K562 (cell line): Measurements from ENCODE around the gene URM1. TPM values are rescaled to one million over a fixed set of nuclear protein-coding genes. Genes with fewer than 3 reads are reported as not detected.

Experiments used
- ARID3B ChIP-seq: fragments of 250-450 bp; sonication (Bioruptor Pico); IDR thresholded peaks from 2 replicates; pipeline ENCODE4 v1.4.0; 2020; ENCODE audit warnings: borderline replicate concordance
- ELF4 ChIP-seq: fragments of 450-650 bp; formaldehyde crosslinking; IDR thresholded peaks from 2 replicates; pipeline ENCODE4 v1.4.0; 2022; ENCODE audit warnings: missing genetic modification characterization
- ERF ChIP-seq: fragments of 450-650 bp; formaldehyde crosslinking; IDR thresholded peaks from 2 replicates; pipeline ENCODE4 v1.4.0; 2020; ENCODE audit warnings: mild to moderate bottlenecking, mixed read lengths
- GATAD2B ChIP-seq: fragments of 450-650 bp; IDR thresholded peaks from 2 replicates; pipeline ENCODE4 v1.6.1; 2017; ENCODE audit warnings: mild to moderate bottlenecking, borderline replicate concordance
- GTF2F1 ChIP-seq: IDR thresholded peaks from 2 replicates; pipeline ENCODE4 v1.6.1; 2011; ENCODE audit warnings: low read depth, low read length, improper control_type of control experiment
- HNRNPLL ChIP-seq: fragments of 200-400 bp; formaldehyde crosslinking; IDR thresholded peaks from 2 replicates; pipeline ENCODE4 v1.6.1; 2017; ENCODE audit warnings: low read length, low read depth, mild to moderate bottlenecking; ENCODE audit not compliant: poor library complexity, severe bottlenecking
- KDM2B ChIP-seq: fragments of 250-450 bp; sonication (Bioruptor Pico); IDR thresholded peaks from 2 replicates; pipeline ENCODE4 v1.8.0; 2021; ENCODE audit warnings: mild to moderate bottlenecking, moderate library complexity
- MTA2 ChIP-seq: fragments of 450-650 bp; IDR thresholded peaks from 2 replicates; pipeline ENCODE4 v1.6.1; 2016; ENCODE audit warnings: low read depth
- POU5F1 ChIP-seq: fragments of 150-350 bp; IDR thresholded peaks from 2 replicates; pipeline ENCODE4 v1.6.1; 2014; ENCODE audit warnings: borderline replicate concordance, low read length, low read depth, mild to moderate bottlenecking; ENCODE audit not compliant: partially characterized antibody
- PYGO2 ChIP-seq: fragments of 450-650 bp; IDR thresholded peaks from 2 replicates; pipeline ENCODE4 v1.6.1; 2016; ENCODE audit warnings: mild to moderate bottlenecking, missing genetic modification characterization, moderate library complexity, missing compliant biosample characterization
- RBM34 ChIP-seq: fragments of 200-400 bp; formaldehyde crosslinking; IDR thresholded peaks from 2 replicates; pipeline ENCODE4 v1.6.1; 2018; ENCODE audit warnings: low read length, borderline replicate concordance; ENCODE audit not compliant: insufficient read depth
- RCOR1 ChIP-seq, 2 experiments: IDR thresholded peaks; 2 replicates each; pipeline ENCODE4 v1.6.1; 2012; ENCODE audit warnings: low read depth in 2 of 2, low read length in 2 of 2, borderline replicate concordance in 1 of 2, improper control_type of control experiment in 1 of 2
- SETDB1 ChIP-seq: IDR thresholded peaks from one replicate; pipeline ENCODE4 v1.6.1; 2012; ENCODE audit warnings: low read length, control low read depth, inconsistent platforms
- SIN3A ChIP-seq, 2 experiments: fragments of 150-350 bp in 1 of 2; IDR thresholded peaks; 2 replicates each; pipeline ENCODE4 v1.6.1; 2011 to 2016; ENCODE audit warnings: borderline replicate concordance in 2 of 2, low read depth in 2 of 2, low read length in 2 of 2, mild to moderate bottlenecking in 2 of 2, moderate library complexity in 2 of 2; ENCODE audit not compliant: control insufficient read depth in 1 of 2
- SIX5 ChIP-seq, 2 experiments: IDR thresholded peaks; 2 replicates each; pipeline ENCODE4 v1.6.1; 2011; ENCODE audit warnings: low read length in 2 of 2, borderline replicate concordance in 1 of 2, low read depth in 1 of 2, mild to moderate bottlenecking in 1 of 2, moderate library complexity in 1 of 2; ENCODE audit not compliant: insufficient read depth in 1 of 2
- SMAD4 ChIP-seq: fragments of 250-450 bp; sonication (Bioruptor Pico); conservative IDR thresholded peaks from 2 replicates; pipeline ENCODE4 v1.8.0; 2021; ENCODE audit warnings: inconsistent platforms, mild to moderate bottlenecking, moderate library complexity
- SMC3 ChIP-seq: conservative IDR thresholded peaks from 2 replicates; pipeline ENCODE4 v1.6.1; 2011; ENCODE audit warnings: low read depth, low read length, improper control_type of control experiment; ENCODE audit not compliant: insufficient read depth
- SNIP1 ChIP-seq: fragments of 450-650 bp; IDR thresholded peaks from 2 replicates; pipeline ENCODE4 v1.7.1; 2017; ENCODE audit warnings: low read depth, mild to moderate bottlenecking
- SP2 ChIP-seq: IDR thresholded peaks from 2 replicates; pipeline ENCODE4 v1.6.1; 2011; ENCODE audit warnings: mild to moderate bottlenecking, low read depth, low read length, moderate library complexity; ENCODE audit not compliant: poor library complexity, severe bottlenecking; ENCODE audit errors: extremely low read depth
- TBL1XR1 ChIP-seq, 2 experiments: IDR thresholded peaks; 2 replicates each; pipeline ENCODE4 v1.6.1; 2012; ENCODE audit warnings: improper control_type of control experiment in 2 of 2, low read length in 2 of 2, mild to moderate bottlenecking in 1 of 2
- TCF7L2 ChIP-seq: fragments of 150-350 bp; IDR thresholded peaks from 2 replicates; pipeline ENCODE4 v1.6.1; 2016; ENCODE audit warnings: low read depth, mild to moderate bottlenecking, low read length, moderate library complexity
- U2AF1 ChIP-seq: fragments of 200-400 bp; formaldehyde crosslinking; optimal IDR thresholded peaks from 2 replicates; pipeline ENCODE3; 2017; ENCODE audit warnings: mild to moderate bottlenecking, low read depth, low read length, moderate library complexity
- ZNF133 ChIP-seq: fragments of 250-450 bp; sonication (Bioruptor Pico); IDR thresholded peaks from 2 replicates; pipeline ENCODE4 v1.4.0; 2020; ENCODE audit warnings: mild to moderate bottlenecking
- polyA plus RNA-seq, 8 experiments: library from polyadenylated mRNA; depleted of rRNA in 4 of 8; stranded (reverse) in 5 of 8; unstranded in 3 of 8; fragments of >200 nt; fragmentation: Nextera tagmentation in 2 of 8; fragmentation: Illumina TruSeq in 1 of 8; extraction: Ambion mirVana in 2 of 8; extraction: Trizol in 1 of 8; gene quantifications; 2 replicates each; pipeline versions ENCODE4 v1.2.1 to v1.2.3, GENCODE V29; 2011 to 2014; ENCODE audit warnings: inconsistent platforms in 1 of 8, missing spikeins in 1 of 8
- total RNA-seq, 7 experiments: library from RNA; depleted of rRNA in 6 of 7; stranded (reverse); fragments of >200 nt in 6 of 7; fragmentation: Illumina TruSeq in 2 of 7; extraction: Trizol in 2 of 7; gene quantifications; 2 replicates each; pipeline versions ENCODE4 v1.2.1 to v1.2.3, GENCODE V29; 2011 to 2021; ENCODE audit warnings: low replicate concordance in 1 of 7
- TF ChIP-seq, protein P1 (sequence below): fragments of 250-450 bp; sonication (Bioruptor Pico); IDR thresholded peaks from 2 replicates; pipeline ENCODE4 v1.8.0; 2021; ENCODE audit warnings: borderline replicate concordance, mild to moderate bottlenecking, moderate library complexity; ENCODE audit not compliant: poor library complexity, severe bottlenecking

URM1 gene
- total and polyA plus RNA-seq, 9 of the 15 experiments (the other 6 are each of a cell fraction or from before 2014, with no cell fraction given): 10.1 to 88.9 (median 53.3) TPM

DNA sequence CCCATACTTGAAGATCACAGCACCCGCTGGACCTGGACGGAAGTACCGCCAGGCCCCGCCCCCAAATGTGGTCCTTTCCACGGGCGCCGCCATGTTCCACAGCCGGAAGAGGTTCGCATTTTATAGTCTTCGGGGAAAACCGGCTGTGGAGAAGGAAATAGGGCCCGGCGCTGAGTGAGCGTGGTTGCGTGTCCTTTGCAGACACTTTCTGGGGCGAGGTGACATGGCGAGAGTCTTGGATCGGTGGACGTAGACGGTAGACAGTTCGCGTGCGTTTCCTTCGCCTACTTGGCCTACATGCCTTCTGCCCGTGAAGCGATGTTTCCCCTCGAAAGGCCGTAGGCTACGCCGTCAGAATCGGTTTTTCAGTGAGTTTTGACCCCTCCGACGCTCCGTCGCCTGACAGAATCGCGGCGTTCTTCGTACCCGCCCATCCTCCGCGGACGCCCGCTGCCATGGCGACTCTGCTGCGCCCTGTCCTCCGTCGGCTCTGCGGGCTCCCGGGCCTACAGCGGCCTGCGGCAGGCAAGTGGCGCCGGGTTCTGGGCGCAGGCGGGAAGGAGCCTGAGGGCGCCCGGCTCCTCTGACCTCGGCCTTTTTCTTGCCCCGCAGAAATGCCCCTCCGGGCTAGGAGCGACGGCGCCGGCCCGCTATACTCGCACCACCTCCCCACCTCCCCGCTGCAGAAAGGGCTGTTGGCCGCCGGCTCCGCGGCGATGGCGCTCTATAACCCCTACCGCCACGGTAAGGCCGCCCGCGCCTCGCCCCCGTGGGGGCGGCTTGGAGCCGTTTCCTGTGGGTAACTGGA lies 48.6 kb upstream of the URM1 start, which contains the start of the genes COQ4 and TRUB2 (continued):
- TF ChIP-seq SMAD4 (CRISPR knock-in tag): peak; percentile 92
- peak; percentile 24 for TF ChIP-seq SP2
- TF ChIP-seq, protein P1, sequence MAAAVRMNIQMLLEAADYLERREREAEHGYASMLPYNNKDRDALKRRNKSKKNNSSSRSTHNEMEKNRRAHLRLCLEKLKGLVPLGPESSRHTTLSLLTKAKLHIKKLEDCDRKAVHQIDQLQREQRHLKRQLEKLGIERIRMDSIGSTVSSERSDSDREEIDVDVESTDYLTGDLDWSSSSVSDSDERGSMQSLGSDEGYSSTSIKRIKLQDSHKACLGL: peak; percentile 100
- TF ChIP-seq RCOR1 (IDR thresholded peaks at IDR 0.05; ENCODE audit: borderline replicate concordance in 1 of 2, low read depth in 2 of 2, low read length in 2 of 2): peak; percentile 36 to 60; a peak in 2 of 4 replicates
- TF ChIP-seq SNIP1: no peak
- peak; percentile 90 for TF ChIP-seq GTF2F1
- peak in 1 of 2 experiments; percentile 90; a peak in 2 of 4 replicates for TF ChIP-seq SIX5 (IDR thresholded peaks at IDR 0.05; ENCODE audit: borderline replicate concordance in 1 of 2, insufficient read depth in 1 of 2, low read depth in 1 of 2, low read length in 2 of 2)
- TF ChIP-seq KDM2B: peak; percentile 92
- peak; percentile 96 for TF ChIP-seq U2AF1
- TF ChIP-seq POU5F1: peak; percentile 97
- TF ChIP-seq HNRNPLL: peak; percentile 84
- TF ChIP-seq SETDB1: peak; percentile 16
- TF ChIP-seq PYGO2: peak; percentile 88
- peak; percentile 78 to 88; a peak in 3 of 4 replicates for TF ChIP-seq TBL1XR1 (IDR thresholded peaks at IDR 0.05; ENCODE audit: low read length in 2 of 2)
- TF ChIP-seq RBM34: 0 out of 2 replicates have a peak, but pooled peaks have one; percentile 71
- TF ChIP-seq SMC3: peak; percentile 33
- TF ChIP-seq GATAD2B: no peak
- peak; percentile 52 for TF ChIP-seq ERF (CRISPR knock-in tag)
- TF ChIP-seq TCF7L2: peak; percentile 82
- peak; percentile 84 for TF ChIP-seq ELF4 (CRISPR knock-in tag)
- peak; percentile 96 for TF ChIP-seq ARID3B (CRISPR knock-in tag)
- peak in 1 of 2 experiments; percentile 100; a peak in 2 of 4 replicates for TF ChIP-seq SIN3A (IDR thresholded peaks at IDR 0.05; ENCODE audit: borderline replicate concordance in 2 of 2, control insufficient read depth in 1 of 2, low read depth in 2 of 2, low read length in 2 of 2)
- TF ChIP-seq MTA2: no peak
- TF ChIP-seq ZNF133 (CRISPR knock-in tag): 0 out of 2 replicates have a peak, but pooled peaks have one; percentile 0
